Measurements from ENCODE around the gene KCNJ18. TPM values are rescaled to one million over a fixed set of nuclear protein-coding genes. Genes with fewer than 3 reads are reported as not detected.
"Not testable (repeated sequence)": the region's sequence is repeated elsewhere in the genome, so short reads cannot be mapped to it uniquely, and the experiment has no call there.

The KCNJ18 gene
- total RNA-seq, 6 experiments from 2014 or later: not detected

GRCh38 chr17:21666711-21667412, 25.5 kb upstream of the KCNJ18 start:
- H3K4me3 Mint-ChIP-seq; H3K4me1 Mint-ChIP-seq (ENCODE audit: low read depth); DNase-seq; H3K27ac Mint-ChIP-seq; H3K36me3 Mint-ChIP-seq (ENCODE audit: low read depth); H3K27me3 Mint-ChIP-seq (ENCODE audit: insufficient read depth): not testable (repeated sequence)
- peaks cover 60% of the 10 kb centered on the region for H3K9me3 Mint-ChIP-seq

- H3K36me3 Mint-ChIP-seq (ENCODE audit: low read depth); H3K27ac Mint-ChIP-seq; H3K27me3 Mint-ChIP-seq (ENCODE audit: insufficient read depth); H3K4me1 Mint-ChIP-seq (ENCODE audit: low read depth); DNase-seq; H3K4me3 Mint-ChIP-seq: not testable (repeated sequence)
- peaks cover 64% of the 10 kb centered on the region for H3K9me3 Mint-ChIP-seq
These were observed 24.8 kb upstream of the KCNJ18 start for GRCh38 chr17:21667413-21668117.

DNA sequence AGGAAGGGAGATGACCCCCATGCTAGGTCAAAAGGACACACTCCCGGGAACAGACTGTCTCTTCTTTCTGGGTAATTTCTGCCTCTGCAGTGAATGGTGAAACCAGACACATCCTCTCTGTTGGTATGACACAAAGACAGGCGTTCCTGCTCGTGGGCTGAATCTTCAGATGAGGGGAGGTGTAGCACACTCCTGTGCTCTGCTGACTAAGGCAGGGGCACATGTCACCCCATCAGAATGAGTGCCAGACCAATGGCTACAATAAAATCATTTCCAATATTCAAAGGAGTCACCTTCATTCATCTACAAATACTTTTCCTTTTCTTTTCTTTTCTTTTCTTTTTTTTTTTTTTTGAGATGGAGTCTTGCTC, 24.2 kb upstream of the KCNJ18 start:
- H3K4me1 Mint-ChIP-seq (ENCODE audit: low read depth); DNase-seq; H3K27me3 Mint-ChIP-seq (ENCODE audit: insufficient read depth); H3K27ac Mint-ChIP-seq; H3K36me3 Mint-ChIP-seq (ENCODE audit: low read depth); H3K4me3 Mint-ChIP-seq: not testable (repeated sequence)
- H3K9me3 Mint-ChIP-seq: peaks cover 64% of the 10 kb centered on the region

GRCh38 chr17:21668746-21669508, 23.4 kb upstream of the KCNJ18 start:
- not testable (repeated sequence) for H3K27me3 Mint-ChIP-seq (ENCODE audit: insufficient read depth); H3K27ac Mint-ChIP-seq; H3K4me1 Mint-ChIP-seq (ENCODE audit: low read depth); DNase-seq; H3K4me3 Mint-ChIP-seq
- Mint-ChIP-seq H3K36me3 (ENCODE audit: low read depth) (peaks cover 14% of the 10 kb centered on the region), H3K9me3 (peaks cover 67% of the 10 kb centered on the region)

- H3K9me3 Mint-ChIP-seq: peaks cover 72% of the 10 kb centered on the region
- not testable (repeated sequence) for H3K27me3 Mint-ChIP-seq (ENCODE audit: insufficient read depth)
These were observed 22.5 kb upstream of the KCNJ18 start for GRCh38 chr17:21669616-21670360.

DNA sequence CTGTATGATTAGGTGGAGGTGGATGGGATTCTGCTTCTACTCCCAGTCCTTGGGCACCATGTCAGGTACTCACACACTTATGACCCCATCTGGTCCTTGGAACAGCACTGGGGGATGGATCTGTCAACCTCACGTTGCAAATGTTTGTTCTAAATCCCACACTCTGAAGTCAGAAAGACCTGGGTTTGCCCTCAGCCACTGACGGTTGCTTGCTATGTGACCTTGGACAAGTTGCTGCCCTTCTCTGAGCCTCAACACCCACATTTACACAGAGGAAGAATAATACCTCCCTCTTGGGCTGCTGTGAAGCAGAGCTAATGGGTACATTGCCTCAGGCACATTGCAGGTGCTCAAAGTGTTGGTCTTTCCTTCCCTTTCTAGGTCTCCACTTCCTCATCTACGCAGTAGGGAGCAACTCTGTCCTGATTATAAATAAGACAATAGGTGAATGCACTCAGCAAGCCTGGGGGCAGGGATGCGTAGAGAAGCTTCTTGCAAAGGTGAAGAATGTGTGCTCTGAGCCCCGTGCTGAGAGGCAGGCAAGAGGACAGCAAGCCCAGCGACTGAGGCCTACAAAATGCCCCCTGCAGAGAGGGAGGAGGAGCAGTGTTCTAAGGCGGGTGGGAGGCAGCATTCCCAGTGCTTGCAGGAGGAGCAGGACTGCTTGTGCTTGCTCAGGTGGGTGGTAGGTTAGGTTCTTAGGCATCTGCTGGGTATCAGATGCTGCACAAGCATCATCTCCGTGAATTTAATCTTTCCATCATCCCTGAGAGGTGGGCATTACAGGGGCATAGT, 21.8 kb upstream of the KCNJ18 start:
- not testable (repeated sequence) for H3K4me3 Mint-ChIP-seq; DNase-seq; H3K27me3 Mint-ChIP-seq (ENCODE audit: insufficient read depth); H3K4me1 Mint-ChIP-seq (ENCODE audit: low read depth); H3K27ac Mint-ChIP-seq
- H3K36me3 Mint-ChIP-seq (ENCODE audit: low read depth): peaks cover 15% of the 10 kb centered on the region
- peaks cover 73% of the 10 kb centered on the region for H3K9me3 Mint-ChIP-seq

More at GRCh38 chr17:21669616-21670360, 22.5 kb upstream of the KCNJ18 start:
- H3K36me3 Mint-ChIP-seq (ENCODE audit: low read depth): peaks cover 15% of the 10 kb centered on the region
- not testable (repeated sequence) for H3K4me1 Mint-ChIP-seq (ENCODE audit: low read depth); H3K27ac Mint-ChIP-seq; DNase-seq; H3K4me3 Mint-ChIP-seq

GRCh38 chr17:21671437-21671836, 20.9 kb upstream of the KCNJ18 start:
- not testable (repeated sequence) for H3K27ac Mint-ChIP-seq; H3K27me3 Mint-ChIP-seq (ENCODE audit: insufficient read depth); DNase-seq; H3K4me1 Mint-ChIP-seq (ENCODE audit: low read depth); H3K4me3 Mint-ChIP-seq
- H3K9me3 Mint-ChIP-seq: peaks cover 76% of the 10 kb centered on the region
- peaks cover 15% of the 10 kb centered on the region for H3K36me3 Mint-ChIP-seq (ENCODE audit: low read depth)

DNA sequence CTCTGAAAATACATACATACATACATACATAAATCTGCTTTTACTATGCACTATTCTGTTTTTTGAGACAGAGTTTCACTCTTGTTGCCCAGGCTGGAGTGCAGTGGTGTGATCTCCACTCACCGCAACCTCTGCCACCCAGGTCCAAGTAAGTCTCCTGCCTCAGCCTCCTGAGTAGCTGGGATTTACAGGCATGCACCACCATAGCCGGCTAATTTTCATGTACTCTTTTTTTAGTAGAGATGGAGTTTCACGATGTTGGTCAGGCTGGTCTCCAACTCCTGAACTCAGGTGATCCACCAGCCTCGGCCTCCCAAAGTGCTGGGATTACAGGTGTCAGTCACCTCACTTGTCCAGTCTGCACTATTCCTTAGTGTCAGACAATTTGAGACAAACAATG, 20.5 kb upstream of the KCNJ18 start:
- Mint-ChIP-seq H3K36me3 (ENCODE audit: low read depth) (peaks cover 13% of the 10 kb centered on the region), H3K9me3 (peaks cover 76% of the 10 kb centered on the region)
- not testable (repeated sequence) for H3K4me1 Mint-ChIP-seq (ENCODE audit: low read depth); H3K27ac Mint-ChIP-seq; H3K27me3 Mint-ChIP-seq (ENCODE audit: insufficient read depth); DNase-seq; H3K4me3 Mint-ChIP-seq

DNA sequence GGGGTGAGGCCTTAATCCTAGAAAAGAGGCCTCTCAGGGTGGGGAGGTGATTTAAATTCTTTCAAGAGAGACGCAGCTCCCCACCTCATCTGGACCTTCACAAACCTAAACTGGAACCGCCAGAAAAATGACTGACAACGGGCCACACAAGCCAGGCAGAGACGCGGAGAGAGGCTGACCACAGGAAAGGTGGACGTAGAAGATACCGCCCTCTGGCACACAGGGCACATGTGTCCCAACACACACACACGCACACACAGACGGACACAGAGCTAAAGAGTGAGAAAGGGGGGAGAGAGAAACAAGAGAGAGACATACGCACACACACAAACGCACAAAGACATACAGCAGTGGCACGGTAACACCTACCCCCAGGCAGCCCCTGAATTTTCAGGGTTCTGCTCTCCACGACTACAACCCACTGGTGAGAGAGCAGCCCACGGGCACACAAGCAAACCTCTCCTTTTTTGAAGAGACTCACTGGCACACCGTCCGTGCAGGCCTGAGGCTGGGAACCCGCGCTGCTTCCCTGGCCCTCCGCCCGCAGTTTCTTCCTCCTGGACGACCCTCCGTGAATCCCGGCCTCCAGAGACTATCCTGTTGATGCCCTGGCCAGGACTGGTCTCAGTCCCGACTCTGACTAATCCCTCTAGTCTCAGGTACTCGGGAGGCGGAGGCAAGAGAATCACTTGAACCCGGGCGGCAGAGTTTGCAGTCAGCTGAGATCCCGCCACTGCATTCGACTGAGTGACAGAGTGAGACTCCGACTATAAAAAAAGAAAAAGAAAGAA, 18.7 kb upstream of the KCNJ18 start:
- not testable (repeated sequence) for H3K27me3 Mint-ChIP-seq (ENCODE audit: insufficient read depth); H3K27ac Mint-ChIP-seq; H3K36me3 Mint-ChIP-seq (ENCODE audit: low read depth); H3K4me1 Mint-ChIP-seq (ENCODE audit: low read depth); DNase-seq; H3K4me3 Mint-ChIP-seq
- H3K9me3 Mint-ChIP-seq: peaks cover 86% of the 10 kb centered on the region
